Hematopoietic multipotent progenitor cell treated with erythropoietin and hydrocortisone succinate and interleukin-3 and kit ligand, for 17 days (in vitro differentiated cells): ENCODE measurements around the gene HEXB.
A peak's percentile ranks its signal among the peaks of the same experiment; 100 is the strongest.
"Not testable (repeated sequence)": the region's sequence is repeated elsewhere in the genome, so short reads cannot be mapped to it uniquely, and the experiment has no call there.

ENCODE experiments used
- DNase-seq: peaks from one replicate; pipeline ENCODE4 v3.0.0-alpha.2; 2015; ENCODE audit warnings: low spot score

The HEXB gene

GRCh38 chr5:74738406-74738805, 53.4 kb downstream of the HEXB start:
- no peak for DNase-seq

GRCh38 chr5:74748742-74749141, 63.7 kb downstream of the HEXB start:
- not testable (repeated sequence) for DNase-seq

GRCh38 chr5:74761241-74761640, 76.2 kb downstream of the HEXB start:
- no peak for DNase-seq

GRCh38 chr5:74762599-74762998, 77.6 kb downstream of the HEXB start:
- DNase-seq = no peak

GRCh38 chr5:74763504-74763903, 78.5 kb downstream of the HEXB start:
- no peak for DNase-seq

GRCh38 chr5:74765201-74765600, 80.2 kb downstream of the HEXB start:
- no peak for DNase-seq

GRCh38 chr5:74765929-74766328, 80.9 kb downstream of the HEXB start:
- DNase-seq = no peak

- DNase-seq = peak; percentile 69
Observed at GRCh38 chr5:74766418-74766848, 81.4 kb downstream of the HEXB start.

- DNase-seq = peak; percentile 92
Observed at GRCh38 chr5:74766849-74767578, 82.0 kb downstream of the HEXB start, which contains the start of the genes GFM2 and NSA2. GFM2 (minus strand) TSS chr5:74767117; CDS start chr5:74763742, 3,375 bp downstream. NSA2 (plus strand) TSS chr5:74767249; CDS start chr5:74767361, 112 bp downstream.

- DNase-seq = peak; percentile 52
Observed at GRCh38 chr5:74767579-74767913, 82.5 kb downstream of the HEXB start.
